Suprapubic skin (tissue), 4 donors: ENCODE results near the gene TIMP2. TPM values are rescaled to one million over a fixed set of nuclear protein-coding genes. Genes with fewer than 3 reads are reported as not detected.

Experiments
- DNase-seq, 2 donors: peaks; one replicate each; pipeline ENCODE4 v3.0.0-alpha.2; 2019; ENCODE audit warnings: low spot score in 2 of 2
- H3K27ac ChIP-seq: fragments of 200-600 bp; sonication (generic); one replicate; pipeline ENCODE4 v1.5.1; 2019
- H3K27me3 ChIP-seq: fragments of 200-600 bp; sonication (generic); one replicate; pipeline ENCODE4 v1.5.1; 2019
- H3K36me3 ChIP-seq: fragments of 200-600 bp; sonication (generic); one replicate; pipeline ENCODE4 v1.5.1; 2019
- H3K4me1 ChIP-seq: fragments of 200-600 bp; sonication (generic); one replicate; pipeline ENCODE4 v1.5.1; 2019
- H3K4me3 ChIP-seq: fragments of 200-600 bp; sonication (generic); one replicate; pipeline ENCODE4 v1.5.1; 2019; ENCODE audit warnings: mild to moderate bottlenecking
- H3K9me3 ChIP-seq: fragments of 200-600 bp; sonication (generic); one replicate; pipeline ENCODE4 v1.5.1; 2019
- EP300 ChIP-seq: sonication (generic); formaldehyde crosslinking; IDR thresholded peaks from one replicate; pipeline ENCODE4 v1.6.1; 2017; ENCODE audit warnings: antibody characterized with exemption
- POLR2A ChIP-seq, 2 donors: fragments of 450-650 bp; IDR thresholded peaks; one replicate each; pipeline ENCODE4 v1.6.1; 2017; ENCODE audit warnings: antibody characterized with exemption in 2 of 2, mild to moderate bottlenecking in 2 of 2, moderate library complexity in 2 of 2
- POLR2AphosphoS5 ChIP-seq, 3 donors: sonication (generic); formaldehyde crosslinking; IDR thresholded peaks; one replicate each; pipeline ENCODE4 v1.6.1; 2017; ENCODE audit warnings: antibody characterized with exemption in 3 of 3
- WGBS: methylation state at CpG from one replicate; pipeline ENCODE4 v1.1.5; 2018; 5-methylcytosine and 5-hydroxymethylcytosine counted together
- total RNA-seq, 4 donors: library from RNA; depleted of rRNA; stranded (reverse); fragments of >200 nt; gene quantifications; one replicate each; pipeline ENCODE4 v1.1.0, GENCODE V29; 2016
- TF ChIP-seq, protein P1 (sequence below), 2 donors: fragments of 200-600 bp in 1 of 2; fragments of 450-650 bp in 1 of 2; sonication (generic) in 1 of 2; IDR thresholded peaks; one replicate each; pipeline ENCODE4 v1.5.1; 2016 to 2019; ENCODE audit warnings: antibody characterized with exemption in 2 of 2, mild to moderate bottlenecking in 1 of 2, moderate library complexity in 1 of 2

Gene TIMP2
- total RNA-seq, 4 donors from 2014 or later = 48.4 to 114 (median 76.0) TPM

DNA sequence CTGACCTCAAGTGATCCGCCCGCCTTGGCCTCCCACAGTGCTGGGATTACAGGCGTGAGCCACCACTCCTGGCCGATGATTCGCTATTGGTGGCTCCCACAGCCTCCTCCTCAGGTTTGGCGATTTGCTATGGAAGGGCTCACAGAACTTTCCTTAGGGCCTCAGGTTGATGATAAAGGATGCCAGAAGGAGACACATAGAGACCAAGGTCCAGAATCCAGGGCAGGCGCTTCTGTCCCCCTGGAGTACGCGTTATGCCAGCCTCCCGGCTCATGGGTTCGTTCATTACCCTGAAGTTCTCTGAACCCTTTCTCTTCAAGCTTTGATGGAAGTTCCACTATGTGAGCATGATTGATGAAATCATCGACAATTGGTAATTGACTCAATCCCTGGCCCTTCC lies 34.6 kb upstream of the TIMP2 start:
- Histone ChIP-seq H3K36me3 (no peaks in the 10 kb centered on the region), H3K4me3 (no peak overlapping the region), H3K27ac (no peak overlapping the region), H3K27me3 (no peaks in the 10 kb centered on the region), H3K4me1 (peaks cover 7% of the 10 kb centered on the region), H3K9me3 (no peaks in the 10 kb centered on the region)
- DNase-seq = peak in 1 of 2 donors; percentile 24
- TF ChIP-seq EP300 = no peak
- TF ChIP-seq, protein P1, sequence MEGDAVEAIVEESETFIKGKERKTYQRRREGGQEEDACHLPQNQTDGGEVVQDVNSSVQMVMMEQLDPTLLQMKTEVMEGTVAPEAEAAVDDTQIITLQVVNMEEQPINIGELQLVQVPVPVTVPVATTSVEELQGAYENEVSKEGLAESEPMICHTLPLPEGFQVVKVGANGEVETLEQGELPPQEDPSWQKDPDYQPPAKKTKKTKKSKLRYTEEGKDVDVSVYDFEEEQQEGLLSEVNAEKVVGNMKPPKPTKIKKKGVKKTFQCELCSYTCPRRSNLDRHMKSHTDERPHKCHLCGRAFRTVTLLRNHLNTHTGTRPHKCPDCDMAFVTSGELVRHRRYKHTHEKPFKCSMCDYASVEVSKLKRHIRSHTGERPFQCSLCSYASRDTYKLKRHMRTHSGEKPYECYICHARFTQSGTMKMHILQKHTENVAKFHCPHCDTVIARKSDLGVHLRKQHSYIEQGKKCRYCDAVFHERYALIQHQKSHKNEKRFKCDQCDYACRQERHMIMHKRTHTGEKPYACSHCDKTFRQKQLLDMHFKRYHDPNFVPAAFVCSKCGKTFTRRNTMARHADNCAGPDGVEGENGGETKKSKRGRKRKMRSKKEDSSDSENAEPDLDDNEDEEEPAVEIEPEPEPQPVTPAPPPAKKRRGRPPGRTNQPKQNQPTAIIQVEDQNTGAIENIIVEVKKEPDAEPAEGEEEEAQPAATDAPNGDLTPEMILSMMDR (IDR thresholded peaks at IDR 0.05) = no peak
- TF ChIP-seq POLR2A (IDR thresholded peaks at IDR 0.05) = no peak
- TF ChIP-seq POLR2AphosphoS5 (IDR thresholded peaks at IDR 0.05) = no peak
- WGBS = 97% methylated on average over 11 of the region's 12 CpGs

DNA sequence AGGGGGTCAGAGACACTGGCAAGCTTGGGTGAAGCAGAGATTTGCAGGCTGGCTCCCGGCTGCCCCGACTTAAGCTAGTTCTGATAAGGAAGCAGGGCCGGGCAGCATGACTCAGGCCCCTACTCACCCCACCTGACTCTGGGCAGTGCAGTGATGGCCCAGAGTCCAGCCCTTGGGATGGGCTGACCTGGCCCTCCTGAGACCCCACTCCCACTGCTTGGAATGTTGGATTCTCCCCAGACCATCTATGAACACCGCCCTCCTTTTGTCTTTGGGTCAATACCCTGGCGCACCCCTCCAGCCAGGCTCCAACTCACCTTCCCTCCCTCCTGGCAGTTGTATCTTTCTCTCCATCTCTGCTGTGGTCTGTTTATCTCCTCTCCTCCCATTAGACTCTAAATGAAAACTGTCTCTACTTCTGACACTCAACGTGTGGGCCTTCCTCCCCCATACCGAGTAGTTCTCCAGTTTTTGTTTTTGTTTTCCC lies 33.5 kb upstream of the TIMP2 start:
- Histone ChIP-seq H3K27ac (no peak overlapping the region), H3K4me3 (no peak overlapping the region), H3K36me3 (no peaks in the 10 kb centered on the region), H3K9me3 (no peaks in the 10 kb centered on the region), H3K27me3 (no peaks in the 10 kb centered on the region), H3K4me1 (peaks cover 14% of the 10 kb centered on the region)
- DNase-seq = peak in 1 of 2 donors; percentile 40
- 85% methylated on average over 7 of the region's 7 CpGs for WGBS
- TF ChIP-seq POLR2AphosphoS5 (IDR thresholded peaks at IDR 0.05) (no peak), EP300 (no peak), POLR2A (IDR thresholded peaks at IDR 0.05) (no peak)
- TF ChIP-seq, protein P1 (IDR thresholded peaks at IDR 0.05) = no peak

DNA sequence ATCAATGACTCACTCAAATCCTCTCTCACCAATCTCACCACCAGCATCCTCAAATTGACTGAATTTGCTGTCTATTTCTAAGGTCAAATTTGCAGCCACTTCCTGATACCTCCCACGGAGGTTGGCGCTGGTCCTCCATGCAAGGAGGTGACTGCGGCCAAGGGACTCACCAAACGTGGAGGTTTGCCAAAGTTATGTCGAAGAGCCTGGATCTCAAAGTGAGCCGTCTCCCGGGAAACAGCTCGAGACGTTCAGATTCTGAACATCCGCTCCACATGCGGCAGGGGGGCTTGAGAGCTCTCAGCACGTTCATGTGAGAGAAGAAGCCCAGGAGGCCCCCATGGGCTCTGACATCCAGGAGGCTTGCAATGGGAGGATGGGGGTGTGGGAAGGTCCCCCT lies 31.9 kb upstream of the TIMP2 start:
- Histone ChIP-seq H3K4me1 (peaks cover 28% of the 10 kb centered on the region), H3K4me3 (no peak overlapping the region), H3K27me3 (no peaks in the 10 kb centered on the region), H3K36me3 (no peaks in the 10 kb centered on the region), H3K9me3 (no peaks in the 10 kb centered on the region), H3K27ac (no peak overlapping the region)
- 60% methylated on average over 12 of the region's 12 CpGs for WGBS
- TF ChIP-seq EP300 = no peak
- TF ChIP-seq, protein P1 (IDR thresholded peaks at IDR 0.05) = no peak
- no peak for TF ChIP-seq POLR2AphosphoS5 (IDR thresholded peaks at IDR 0.05)
- no peak for TF ChIP-seq POLR2A (IDR thresholded peaks at IDR 0.05)
- DNase-seq = no peak

DNA sequence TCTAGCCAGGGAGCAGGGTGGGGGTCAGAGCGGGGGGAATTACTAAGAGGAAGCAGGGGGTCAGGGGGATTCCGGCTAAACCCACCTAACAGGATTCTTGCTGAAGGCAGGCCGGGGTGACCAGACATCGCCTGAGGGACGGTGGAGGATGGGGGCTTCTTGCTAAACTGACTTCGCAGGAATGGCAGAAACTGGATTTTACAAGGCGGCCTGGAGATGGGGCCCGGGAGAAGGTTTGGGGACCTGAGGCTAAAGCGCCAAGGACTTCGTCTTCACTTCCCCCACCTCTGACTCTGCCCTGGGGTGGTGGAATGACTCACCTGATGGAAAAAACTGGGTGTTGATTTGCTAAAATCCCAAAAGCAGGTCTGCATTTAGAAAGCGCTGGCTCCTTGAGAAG lies 31.1 kb upstream of the TIMP2 start:
- no peak for TF ChIP-seq EP300
- TF ChIP-seq, protein P1 (IDR thresholded peaks at IDR 0.05) = no peak
- no peak for TF ChIP-seq POLR2A (IDR thresholded peaks at IDR 0.05)
- TF ChIP-seq POLR2AphosphoS5 (IDR thresholded peaks at IDR 0.05) = no peak
- Histone ChIP-seq H3K4me1 (peaks cover 28% of the 10 kb centered on the region), H3K27ac (no peak overlapping the region), H3K36me3 (no peaks in the 10 kb centered on the region), H3K4me3 (no peak overlapping the region), H3K9me3 (no peaks in the 10 kb centered on the region), H3K27me3 (no peaks in the 10 kb centered on the region)
- DNase-seq = no peak
- 66% methylated on average over 11 of the region's 11 CpGs for WGBS

DNA sequence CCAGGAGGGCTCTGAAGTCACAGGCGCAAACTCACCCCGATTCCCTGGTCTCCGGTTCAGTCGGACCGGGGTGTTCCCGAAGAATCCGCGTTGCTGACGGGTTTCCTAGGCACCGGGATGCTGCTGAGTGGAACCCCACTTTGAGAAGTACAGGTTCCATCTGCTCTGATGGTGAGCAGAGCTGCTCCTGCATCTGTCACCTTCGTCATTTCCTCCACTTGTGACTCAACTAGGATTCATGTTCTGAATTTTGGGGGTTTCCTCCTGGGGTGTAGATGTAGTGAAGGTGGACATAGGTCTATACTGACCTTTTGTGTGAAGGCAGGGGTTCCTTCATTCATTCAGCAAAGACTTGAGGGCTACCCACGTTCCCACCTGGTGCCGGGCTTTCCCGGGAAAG lies 29.5 kb upstream of the TIMP2 start:
- Histone ChIP-seq H3K9me3 (peaks cover 11% of the 10 kb centered on the region), H3K36me3 (no peaks in the 10 kb centered on the region), H3K4me1 (peaks cover 24% of the 10 kb centered on the region), H3K27ac (no peak overlapping the region), H3K4me3 (no peak overlapping the region), H3K27me3 (no peaks in the 10 kb centered on the region)
- no peak for DNase-seq
- TF ChIP-seq EP300 (no peak), POLR2AphosphoS5 (IDR thresholded peaks at IDR 0.05) (no peak), POLR2A (IDR thresholded peaks at IDR 0.05) (no peak)
- TF ChIP-seq, protein P1 (IDR thresholded peaks at IDR 0.05) = no peak
- 85% methylated on average over 13 of the region's 14 CpGs for WGBS
